HG02852 (cell line): Measurements from ENCODE around the gene ARL6IP6.
"Not testable (repeated sequence)": the region's sequence is repeated elsewhere in the genome, so short reads cannot be mapped to it uniquely, and the experiment has no call there.

Experiments
- ATAC-seq: cut with Tn5 transposase; IDR thresholded peaks from one replicate; pipeline ENCODE4 v1.9.1; 2021; ENCODE audit warnings: mild to moderate bottlenecking, moderate library complexity; ENCODE audit not compliant: unreplicated experiment

The ARL6IP6 gene

DNA sequence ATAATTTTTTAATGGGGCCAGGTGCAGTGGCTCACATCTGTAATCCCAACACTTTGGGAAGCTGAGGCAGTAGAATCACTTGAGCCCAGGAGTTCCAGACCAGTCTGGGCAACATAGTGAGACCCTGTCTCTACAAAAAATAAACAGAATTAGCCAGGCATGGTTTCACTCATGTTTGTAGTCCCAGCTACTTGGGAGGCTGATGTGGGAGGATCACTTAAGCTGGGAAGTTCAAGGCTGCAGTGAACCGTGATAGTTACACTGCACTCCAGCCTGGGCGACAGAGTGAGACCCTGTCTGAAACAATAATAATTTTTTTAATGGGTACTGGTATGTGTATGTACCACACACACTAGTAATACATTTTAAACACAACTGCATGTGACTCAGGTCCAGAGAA is 2.4 kb downstream of the ARL6IP6 start:
- ATAC-seq = no peak

- ATAC-seq = not testable (repeated sequence)
These were observed 4.2 kb downstream of the ARL6IP6 start for GRCh38 chr2:152722639-152723038.

GRCh38 chr2:152723918-152724317 is 5.5 kb downstream of the ARL6IP6 start:
- no peak for ATAC-seq

DNA sequence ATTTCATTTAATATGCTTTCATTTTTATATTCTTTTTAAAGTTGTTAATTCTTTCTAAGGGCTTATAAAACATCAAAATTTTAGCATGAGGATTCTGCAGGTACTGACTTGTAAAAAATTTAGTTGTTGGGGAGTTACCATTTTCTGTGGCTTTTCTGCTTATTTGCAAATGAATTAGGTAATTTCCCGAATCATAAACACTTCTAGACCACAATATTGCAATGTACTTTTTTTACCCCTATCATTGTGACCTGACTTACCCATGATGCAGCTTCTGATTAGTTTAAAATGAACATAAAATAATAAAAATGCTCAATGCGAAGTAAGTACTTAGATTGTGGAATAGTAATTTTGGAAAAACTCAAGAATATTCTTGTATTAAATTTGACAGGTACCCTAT is 11.4 kb downstream of the ARL6IP6 start:
- no peak for ATAC-seq

- peak; percentile 82 for ATAC-seq
These were observed 12.3 kb downstream of the ARL6IP6 start for GRCh38 chr2:152730591-152731333.

GRCh38 chr2:152737509-152737908 is 19.1 kb downstream of the ARL6IP6 start:
- ATAC-seq = not testable (repeated sequence)

DNA sequence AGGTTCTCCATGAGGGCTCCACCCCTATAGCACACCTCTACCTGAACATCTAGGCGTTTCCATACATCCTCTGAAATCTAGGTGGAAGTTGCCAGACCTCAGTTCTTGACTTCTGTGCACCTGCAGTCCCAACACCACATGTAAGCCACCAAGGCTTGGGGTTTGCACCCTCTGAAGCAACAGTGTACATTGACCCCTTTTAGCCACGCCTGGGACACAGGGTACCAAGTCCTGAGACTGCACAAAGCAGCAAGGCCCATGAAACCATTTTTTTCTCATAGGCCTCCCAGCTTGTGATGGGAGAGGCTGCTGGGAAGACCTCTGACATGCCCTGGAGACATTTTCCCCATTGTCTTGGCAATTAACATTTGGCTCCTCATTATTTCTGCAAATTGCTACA is 20.0 kb downstream of the ARL6IP6 start:
- no peak for ATAC-seq

DNA sequence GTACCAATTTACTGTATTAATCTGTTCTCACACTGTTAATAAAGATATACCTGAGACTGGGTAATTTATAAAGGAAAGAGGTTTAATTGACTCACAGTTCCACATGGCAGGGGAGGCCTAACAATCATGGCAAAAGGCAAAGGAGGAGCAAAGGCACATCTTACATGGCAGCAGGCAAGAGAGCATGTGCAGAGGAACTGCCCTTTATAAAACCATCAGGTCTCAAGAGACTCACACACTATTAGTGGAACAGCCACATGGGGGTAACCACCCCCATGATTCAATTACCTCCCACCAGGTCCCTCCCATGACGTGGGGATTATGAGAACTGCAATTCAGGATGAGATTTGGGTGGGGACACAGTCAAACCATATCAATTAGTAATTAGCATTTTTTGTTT is 21.3 kb downstream of the ARL6IP6 start:
- ATAC-seq = not testable (repeated sequence)

GRCh38 chr2:152740743-152741328 is 22.4 kb downstream of the ARL6IP6 start:
- ATAC-seq = no peak

GRCh38 chr2:152743002-152743401 is 24.6 kb downstream of the ARL6IP6 start:
- ATAC-seq = peak; percentile 66

- ATAC-seq = not testable (repeated sequence)
These were observed 29.3 kb downstream of the ARL6IP6 start for GRCh38 chr2:152747751-152748150.

- no peak for ATAC-seq
These were observed 36.6 kb downstream of the ARL6IP6 start for GRCh38 chr2:152755029-152755428.

DNA sequence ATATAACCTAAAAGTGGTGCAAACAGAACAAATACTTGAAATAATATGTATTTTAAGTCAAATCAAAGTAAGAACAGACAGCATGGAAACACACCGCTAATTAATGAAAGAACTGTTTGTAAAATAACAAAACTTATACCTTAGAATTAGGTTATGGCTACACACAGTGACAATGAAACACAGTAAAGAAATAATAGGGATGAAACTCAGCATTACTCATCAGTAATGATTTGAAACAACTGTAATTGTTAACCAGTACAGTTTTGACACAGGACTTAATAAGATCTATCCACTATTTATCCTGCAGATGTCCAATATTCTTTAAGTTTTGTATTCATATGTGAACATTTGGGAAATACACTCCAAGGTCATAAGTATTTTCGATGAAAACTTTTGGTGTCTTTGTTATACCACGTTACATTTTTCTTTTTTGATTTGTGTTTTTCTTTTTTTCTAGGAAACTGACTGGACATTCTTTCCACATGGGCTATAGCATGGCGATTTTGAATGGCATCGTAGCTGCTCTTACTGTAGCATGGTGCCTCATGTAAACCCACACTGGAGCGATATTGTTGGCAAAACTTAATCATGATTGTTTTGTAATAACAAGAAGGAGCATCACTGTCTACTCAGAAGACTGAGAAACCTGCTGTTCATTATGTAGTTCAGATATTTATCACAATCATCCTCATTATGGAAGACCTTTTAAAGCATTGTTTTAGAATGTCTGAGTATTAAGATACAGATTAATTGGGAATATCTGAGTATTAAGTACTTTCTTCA is 41.1 kb downstream of the ARL6IP6 start:
- no peak for ATAC-seq

DNA sequence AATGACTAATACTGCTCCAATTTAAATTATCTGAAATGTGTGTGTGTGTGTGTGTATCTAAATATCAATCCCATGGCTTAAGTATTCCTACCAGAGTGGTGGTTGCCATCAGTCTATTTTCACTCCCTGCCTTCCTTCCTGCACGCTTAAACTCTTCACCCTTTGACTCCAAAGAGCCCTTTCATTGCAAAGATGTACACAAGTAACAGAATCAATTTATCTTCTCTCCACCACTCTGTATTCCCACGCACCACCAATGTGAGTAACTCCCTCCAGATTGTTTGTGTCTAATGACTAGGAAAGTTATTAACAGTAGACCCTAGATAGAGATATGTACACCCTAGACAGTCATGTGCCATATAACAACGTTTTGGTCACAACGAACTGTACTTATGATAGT is 42.8 kb downstream of the ARL6IP6 start:
- ATAC-seq = no peak

GRCh38 chr2:152762202-152762601 is 43.8 kb downstream of the ARL6IP6 start:
- ATAC-seq = no peak

DNA sequence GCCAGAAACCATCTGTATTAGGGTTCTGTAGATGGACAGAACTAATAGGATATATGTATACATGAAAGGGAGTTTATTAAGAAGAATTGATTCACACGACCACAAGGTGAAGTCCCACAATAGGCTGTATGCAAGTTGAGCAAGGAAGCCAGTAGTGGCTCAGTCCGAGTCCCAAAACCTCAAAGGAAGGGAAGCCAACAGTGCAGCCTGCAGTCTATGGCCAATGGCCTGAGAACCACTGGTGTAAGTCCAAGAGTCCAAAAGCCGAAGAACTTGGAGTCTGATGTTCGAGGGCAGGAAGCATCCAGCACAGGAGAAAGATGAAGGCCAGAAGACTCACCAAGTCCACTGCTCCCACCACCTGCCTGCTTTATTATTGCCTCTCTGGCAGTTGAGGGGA is 44.8 kb downstream of the ARL6IP6 start:
- ATAC-seq = not testable (repeated sequence)

GRCh38 chr2:152763651-152764050 is 45.2 kb downstream of the ARL6IP6 start:
- no peak for ATAC-seq

- ATAC-seq = no peak
These were observed 48.5 kb downstream of the ARL6IP6 start for GRCh38 chr2:152766928-152767327.

DNA sequence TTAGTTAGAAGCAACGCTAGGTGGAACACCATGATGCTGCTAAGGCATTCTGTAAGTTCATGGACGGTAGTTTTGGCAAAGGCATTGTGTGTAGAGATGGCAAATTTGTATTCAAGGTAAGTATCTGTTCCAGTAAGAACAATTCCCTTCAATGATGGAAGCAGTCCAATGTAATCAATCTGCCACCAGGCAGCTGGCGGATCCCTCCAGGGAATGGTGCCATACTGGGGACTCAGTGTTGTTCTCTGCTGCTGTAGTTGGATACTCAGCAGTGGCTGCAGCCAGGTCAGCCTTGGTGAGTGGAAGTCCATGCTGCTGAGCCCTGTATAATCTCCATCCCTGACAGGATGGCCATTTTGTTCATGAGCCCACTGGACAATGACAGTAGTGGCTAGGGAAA is 62.8 kb downstream of the ARL6IP6 start:
- no peak for ATAC-seq

DNA sequence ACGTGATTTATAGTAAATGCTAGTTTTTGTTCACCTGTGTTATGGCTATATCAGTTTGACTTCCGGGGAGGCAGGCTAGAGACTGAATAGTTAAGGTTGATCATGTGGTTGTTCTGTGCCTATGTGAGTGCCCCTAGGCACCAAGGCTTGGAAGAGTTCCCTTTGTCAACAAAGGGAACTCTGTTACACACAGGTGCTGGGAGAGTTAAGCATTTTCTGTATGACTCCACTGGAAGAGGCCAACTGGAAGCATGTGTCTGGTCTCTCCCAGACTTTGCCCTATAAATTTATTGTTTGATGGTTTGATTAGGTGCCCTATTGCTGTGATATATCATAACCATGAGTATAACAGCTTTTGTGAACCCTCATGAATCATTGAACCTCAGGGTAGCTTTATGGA is 63.8 kb downstream of the ARL6IP6 start:
- ATAC-seq = no peak

- ATAC-seq = no peak
These were observed 72.5 kb downstream of the ARL6IP6 start for GRCh38 chr2:152790883-152791282.

DNA sequence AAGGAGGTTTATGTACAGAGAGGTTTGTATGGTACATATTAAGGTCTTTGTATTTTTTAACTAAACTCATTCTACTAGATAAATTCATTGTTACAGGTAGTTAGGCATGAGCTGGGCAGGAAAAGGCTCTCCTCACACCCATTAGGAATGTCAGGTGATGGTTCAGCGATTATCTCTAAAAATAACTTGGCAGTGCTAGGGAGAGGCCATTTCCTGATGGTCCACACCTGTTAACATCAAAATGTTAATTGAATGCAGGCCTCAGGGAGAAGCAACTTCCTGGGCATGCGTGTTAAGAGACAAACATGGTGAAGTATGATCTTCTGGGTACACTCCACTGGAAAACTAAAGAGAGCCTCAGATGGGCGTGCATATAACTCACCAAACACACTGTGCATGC is 73.6 kb downstream of the ARL6IP6 start:
- ATAC-seq = no peak
